Endothelial cell of umbilical vein (primary cell): ENCODE results near the gene CDYL. TPM values are rescaled to one million over a fixed set of nuclear protein-coding genes. Genes with fewer than 3 reads are reported as not detected.

Experiments
- BruUV-seq: library from RNA; stranded (reverse); fragments of 400-500 nt; replicated peaks from 2 replicates; lab custom pipeline; 2021; lab: Mats Ljungman, UMichigan
- CTCF ChIA-PET: fragments of 300-600, 350-600 bp; sonication (Branson Sonifier 250); formaldehyde crosslinking; loops from one replicate; lab custom pipeline; 2021; ENCODE audit warnings: antibody characterized with exemption, inconsistent platforms; lab: Charles Lee
- POLR2A ChIA-PET: fragments of 300-600, 350-600 bp; sonication (Branson Sonifier 250); formaldehyde crosslinking; loops from one replicate; lab custom pipeline; 2021; ENCODE audit warnings: antibody characterized with exemption, inconsistent platforms; lab: Charles Lee
- DNase-seq: peaks from one replicate; pipeline ENCODE4 v3.0.0-alpha.2; 2011; ENCODE audit warnings: low read depth, low spot score
- FAIRE-seq: peaks from 2 replicates; lab custom pipeline; 2011; peaks lifted over from hg19 to GRCh38; lab: Jason Lieb, UNC
- H2AFZ ChIP-seq: 2 replicates; pipeline ENCODE4 v1.6.0; 2012; ENCODE audit warnings: low read depth, low read length, control low read depth, inconsistent platforms
- H3K27ac ChIP-seq: 2 replicates; pipeline ENCODE4 v1.5.1; 2011; ENCODE audit warnings: low read depth, mild to moderate bottlenecking, control low read depth, low read length, moderate library complexity; ENCODE audit not compliant: insufficient read depth
- H3K27me3 ChIP-seq, 2 experiments: 2 replicates each; pipeline versions ENCODE4 v1.6.0 to v1.6.1; 2011; ENCODE audit warnings: low read length in 2 of 2, mixed read lengths in 1 of 2; ENCODE audit not compliant: control insufficient read depth in 2 of 2, insufficient read depth in 2 of 2
- H3K36me3 ChIP-seq, 2 experiments: 2 replicates in 1 of 2; 3 replicates in 1 of 2; pipeline ENCODE4 v1.5.1; 2011; ENCODE audit warnings: low read length in 2 of 2, mild to moderate bottlenecking in 1 of 2, moderate library complexity in 1 of 2; ENCODE audit not compliant: control insufficient read depth in 2 of 2, insufficient read depth in 2 of 2; ENCODE audit errors: extremely low read depth in 1 of 2
- H3K4me1 ChIP-seq: 3 replicates; pipeline ENCODE4 v1.5.1; 2011; ENCODE audit warnings: mild to moderate bottlenecking, low read length; ENCODE audit not compliant: control insufficient read depth, insufficient read depth; ENCODE audit errors: extremely low read depth
- H3K4me2 ChIP-seq: 2 replicates; pipeline ENCODE4 v1.6.1; 2011; ENCODE audit warnings: low read length, control low read depth, mixed read lengths; ENCODE audit not compliant: insufficient read depth
- H3K4me3 ChIP-seq, 3 experiments: fragments of 200-600 bp in 1 of 3; sonication (generic), shearing (Covaris generic) in 1 of 3; replicated peaks in 1 of 3; 2 replicates each; pipeline ENCODE4 v1.5.1; 2011 to 2016; ENCODE audit warnings: control low read depth in 3 of 3, low read length in 3 of 3, mild to moderate bottlenecking in 2 of 3, inconsistent platforms in 1 of 3, low read depth in 1 of 3, moderate library complexity in 1 of 3; ENCODE audit not compliant: insufficient read depth in 1 of 3
- H3K79me2 ChIP-seq: 2 replicates; pipeline ENCODE4 v1.6.0; 2012; ENCODE audit warnings: low read length, inconsistent platforms; ENCODE audit not compliant: control insufficient read depth, insufficient read depth
- H3K9ac ChIP-seq: replicated peaks from 2 replicates; pipeline ENCODE3; 2011; ENCODE audit warnings: low read length, control low read depth; ENCODE audit not compliant: insufficient read depth; ENCODE audit errors: extremely low read depth
- H3K9me1 ChIP-seq: replicated peaks from 3 replicates; pipeline ENCODE4 v1.6.0; 2011; ENCODE audit warnings: mild to moderate bottlenecking, low read length; ENCODE audit not compliant: control insufficient read depth, insufficient read depth; ENCODE audit errors: extremely low read depth
- H3K9me3 ChIP-seq: replicated peaks from 2 replicates; pipeline ENCODE4 v1.5.1; 2012; ENCODE audit warnings: low read length, inconsistent platforms; ENCODE audit not compliant: control insufficient read depth, insufficient read depth
- H4K20me1 ChIP-seq: replicated peaks from 2 replicates; pipeline ENCODE3; 2011; ENCODE audit warnings: mild to moderate bottlenecking, low read length; ENCODE audit not compliant: control insufficient read depth, insufficient read depth; ENCODE audit errors: extremely low read depth
- EZH2 ChIP-seq: IDR thresholded peaks from 2 replicates; pipeline ENCODE4 v1.6.1; 2012; ENCODE audit warnings: borderline replicate concordance, low read depth, mild to moderate bottlenecking, moderate library complexity, low read length, inconsistent platforms; ENCODE audit not compliant: severe bottlenecking
- FOS ChIP-seq: IDR thresholded peaks from 2 replicates; pipeline ENCODE4 v1.6.1; 2011; ENCODE audit warnings: mild to moderate bottlenecking, low read length, moderate library complexity, borderline replicate concordance; ENCODE audit not compliant: insufficient read depth
- GATA2 ChIP-seq: IDR thresholded peaks from 2 replicates; pipeline ENCODE4 v1.7.0; 2011; ENCODE audit warnings: low read depth, mild to moderate bottlenecking, moderate library complexity, mixed read lengths, low read length; ENCODE audit not compliant: insufficient read length, insufficient read depth
- JUN ChIP-seq: IDR thresholded peaks from 2 replicates; pipeline ENCODE4 v1.6.1; 2011; ENCODE audit warnings: borderline replicate concordance, low read depth; ENCODE audit not compliant: insufficient read length, insufficient read depth
- MYC ChIP-seq: IDR thresholded peaks from one replicate; pipeline ENCODE4 v1.6.1; 2011; ENCODE audit warnings: mild to moderate bottlenecking, low read depth, low read length
- POLR2A ChIP-seq: IDR thresholded peaks from 2 replicates; pipeline ENCODE4 v1.6.1; 2012; ENCODE audit warnings: low read depth, mild to moderate bottlenecking, control low read depth, low read length
- dilution Hi-C: fragments of 300-500 bp; cut with MboI; formaldehyde crosslinking; loops from one replicate; pipeline ENCODE4 v1.15.0; 2019; ENCODE audit warnings: low sequenced_read_pairs; ENCODE audit not compliant: extremely low pct_ligation_motif_present
- intact Hi-C: fragments of 100-400 bp; cut with micrococcal nuclease; formaldehyde crosslinking; loops from one replicate; pipeline ENCODE4 v1.10.0; 2022
- polyA plus RNA-seq, 4 experiments: library from polyadenylated mRNA; depleted of rRNA in 3 of 4; stranded (reverse) in 3 of 4; unstranded in 1 of 4; fragments of >200 nt; gene quantifications; 2 replicates each; pipeline versions ENCODE4 v1.2.1 to v1.2.3, GENCODE V29; 2011 to 2012; ENCODE audit warnings: missing spikeins in 1 of 4
- total RNA-seq: library from RNA; stranded (reverse); gene quantifications from 2 replicates; pipeline ENCODE4 v1.2.3, GENCODE V29; 2021
- TF ChIP-seq, protein P1 (sequence below): IDR thresholded peaks from 2 replicates; pipeline ENCODE4 v1.6.1; 2011; ENCODE audit not compliant: insufficient read depth, insufficient read length
- TF ChIP-seq, protein P2 (sequence below), 2 donors: IDR thresholded peaks; 1 replicate in 1 of 2; 2 replicates in 1 of 2; pipeline ENCODE4 v1.5.1; 2011; ENCODE audit warnings: low read length in 2 of 2, mild to moderate bottlenecking in 2 of 2, moderate library complexity in 2 of 2, control low read depth in 1 of 2, inconsistent platforms in 1 of 2, low read depth in 1 of 2; ENCODE audit not compliant: insufficient read depth in 1 of 2; ENCODE audit errors: extremely low read depth in 1 of 2

CDYL gene
- total and polyA plus RNA-seq, 2 donors (not counting 3 experiments of a cell fraction or from before 2014, with no cell fraction given): 10.2 to 35.6 TPM

DNA sequence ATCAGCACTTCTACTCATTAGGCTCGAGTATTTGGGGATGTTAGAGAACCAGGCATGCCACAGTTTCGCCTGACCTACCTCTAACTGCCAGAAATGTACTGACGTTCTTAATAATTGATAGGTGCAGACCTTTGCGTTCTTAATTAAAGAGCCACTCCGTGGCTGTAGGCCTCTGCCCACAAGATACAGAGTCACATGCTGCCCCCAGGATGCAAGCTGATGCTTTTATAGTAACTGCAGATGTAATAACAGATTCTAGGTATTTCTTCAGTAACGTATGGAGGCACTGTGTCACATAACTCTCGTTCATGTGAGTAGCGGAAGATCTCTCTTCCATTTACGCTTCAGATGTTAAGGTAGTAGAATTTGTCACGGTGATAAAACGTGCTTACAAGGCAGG, 114.4 kb downstream of the CDYL start:
- H3K9ac ChIP-seq: no peak overlapping the region
- POLR2A ChIA-PET: interaction anchor here (0.5 kb wide), 1 partner anchor 198 kb away, joined by 4 read pairs; no protein-coding TSS in a partner anchor
- H3K9me1 ChIP-seq: no peaks in the 10 kb centered on the region
- no peak overlapping the region for H3K27ac ChIP-seq
- H3K4me2 ChIP-seq: no peak overlapping the region
- TF ChIP-seq GATA2 (no peak), JUN (no peak), POLR2A (no peak), FOS (no peak), EZH2 (no peak), MYC (no peak)
- TF ChIP-seq, protein P1, sequence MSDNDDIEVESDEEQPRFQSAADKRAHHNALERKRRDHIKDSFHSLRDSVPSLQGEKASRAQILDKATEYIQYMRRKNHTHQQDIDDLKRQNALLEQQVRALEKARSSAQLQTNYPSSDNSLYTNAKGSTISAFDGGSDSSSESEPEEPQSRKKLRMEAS: no peak
- TF ChIP-seq, protein P2, sequence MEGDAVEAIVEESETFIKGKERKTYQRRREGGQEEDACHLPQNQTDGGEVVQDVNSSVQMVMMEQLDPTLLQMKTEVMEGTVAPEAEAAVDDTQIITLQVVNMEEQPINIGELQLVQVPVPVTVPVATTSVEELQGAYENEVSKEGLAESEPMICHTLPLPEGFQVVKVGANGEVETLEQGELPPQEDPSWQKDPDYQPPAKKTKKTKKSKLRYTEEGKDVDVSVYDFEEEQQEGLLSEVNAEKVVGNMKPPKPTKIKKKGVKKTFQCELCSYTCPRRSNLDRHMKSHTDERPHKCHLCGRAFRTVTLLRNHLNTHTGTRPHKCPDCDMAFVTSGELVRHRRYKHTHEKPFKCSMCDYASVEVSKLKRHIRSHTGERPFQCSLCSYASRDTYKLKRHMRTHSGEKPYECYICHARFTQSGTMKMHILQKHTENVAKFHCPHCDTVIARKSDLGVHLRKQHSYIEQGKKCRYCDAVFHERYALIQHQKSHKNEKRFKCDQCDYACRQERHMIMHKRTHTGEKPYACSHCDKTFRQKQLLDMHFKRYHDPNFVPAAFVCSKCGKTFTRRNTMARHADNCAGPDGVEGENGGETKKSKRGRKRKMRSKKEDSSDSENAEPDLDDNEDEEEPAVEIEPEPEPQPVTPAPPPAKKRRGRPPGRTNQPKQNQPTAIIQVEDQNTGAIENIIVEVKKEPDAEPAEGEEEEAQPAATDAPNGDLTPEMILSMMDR (IDR thresholded peaks at IDR 0.05; ENCODE audit: extremely low read depth in 1 of 2, insufficient read depth in 1 of 2, low read depth in 1 of 2, low read length in 2 of 2): no peak
- dilution Hi-C loops (no loop called here), intact Hi-C loops (no loop called here)
- DNase-seq (no peak), FAIRE-seq (no peak)
- no peaks in the 10 kb centered on the region for H3K4me1 ChIP-seq
- peaks cover 2 to 7% of the 10 kb centered on the region in 2 experiments for H3K36me3 ChIP-seq
- H2AFZ ChIP-seq: no peak overlapping the region
- no peak overlapping the region for H3K4me3 ChIP-seq
- no peaks in the 10 kb centered on the region for H3K27me3 ChIP-seq
- H4K20me1 ChIP-seq: peaks cover 7% of the 10 kb centered on the region
- CTCF ChIA-PET: no interaction called here
- no TSS peak for BruUV-seq
- no peaks in the 10 kb centered on the region for H3K9me3 ChIP-seq
- H3K79me2 ChIP-seq: peaks cover 26% of the 10 kb centered on the region
